H7 (cell line): ENCODE measurements around the gene COX14. TPM values are rescaled to one million over a fixed set of nuclear protein-coding genes. Genes with fewer than 3 reads are reported as not detected.
A peak's percentile ranks its signal among the peaks of the same experiment; 100 is the strongest.

Source experiments
- DNase-seq: peaks from one replicate; pipeline ENCODE4 v3.0.0; 2012
- H3K27me3 ChIP-seq: 2 replicates; pipeline ENCODE4 v1.6.0; 2011; ENCODE audit warnings: mild to moderate bottlenecking, low read length; ENCODE audit not compliant: control insufficient read depth, insufficient read depth
- H3K36me3 ChIP-seq: replicated peaks from 2 replicates; pipeline ENCODE4 v1.5.1; 2011; ENCODE audit warnings: low read length; ENCODE audit not compliant: control insufficient read depth, insufficient read depth
- H3K4me3 ChIP-seq: 2 replicates; pipeline ENCODE4 v1.5.1; 2011; ENCODE audit warnings: low read depth, mild to moderate bottlenecking, control low read depth, low read length, moderate library complexity; ENCODE audit not compliant: insufficient read depth
- total RNA-seq: library from RNA; depleted of rRNA; stranded (reverse); fragments of >200 nt; shearing (Covaris generic); gene quantifications from 2 replicates; pipeline ENCODE4 v1.2.3, GENCODE V29; 2014

Gene COX14
- total RNA-seq, 1 experiment from 2014 or later, result 38.3 TPM

DNA sequence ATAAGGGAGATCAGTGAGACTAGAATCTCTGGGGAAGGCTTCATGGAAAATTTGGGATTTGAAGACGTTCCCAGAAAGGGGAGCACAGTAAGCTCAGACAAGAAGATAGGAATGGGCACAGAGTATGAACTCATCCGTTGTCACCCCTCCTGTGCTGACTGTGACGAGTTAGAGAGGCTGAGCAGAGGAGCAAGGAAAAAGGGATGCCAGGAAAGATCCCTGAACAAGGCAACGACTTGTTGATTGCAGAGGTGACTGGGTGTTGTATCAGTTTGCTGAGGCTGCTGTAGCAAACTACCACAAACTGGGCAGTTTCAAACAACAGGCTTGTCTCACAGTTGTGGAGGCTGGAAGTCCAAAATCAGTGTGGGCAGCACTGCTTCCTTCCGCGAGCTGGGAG lies 14.1 kb upstream of the COX14 start:
- Histone ChIP-seq H3K4me3 (no peak overlapping the region), H3K27me3 (no peaks in the 10 kb centered on the region), H3K36me3 (peaks cover 53% of the 10 kb centered on the region)
- DNase-seq, result no peak

DNA sequence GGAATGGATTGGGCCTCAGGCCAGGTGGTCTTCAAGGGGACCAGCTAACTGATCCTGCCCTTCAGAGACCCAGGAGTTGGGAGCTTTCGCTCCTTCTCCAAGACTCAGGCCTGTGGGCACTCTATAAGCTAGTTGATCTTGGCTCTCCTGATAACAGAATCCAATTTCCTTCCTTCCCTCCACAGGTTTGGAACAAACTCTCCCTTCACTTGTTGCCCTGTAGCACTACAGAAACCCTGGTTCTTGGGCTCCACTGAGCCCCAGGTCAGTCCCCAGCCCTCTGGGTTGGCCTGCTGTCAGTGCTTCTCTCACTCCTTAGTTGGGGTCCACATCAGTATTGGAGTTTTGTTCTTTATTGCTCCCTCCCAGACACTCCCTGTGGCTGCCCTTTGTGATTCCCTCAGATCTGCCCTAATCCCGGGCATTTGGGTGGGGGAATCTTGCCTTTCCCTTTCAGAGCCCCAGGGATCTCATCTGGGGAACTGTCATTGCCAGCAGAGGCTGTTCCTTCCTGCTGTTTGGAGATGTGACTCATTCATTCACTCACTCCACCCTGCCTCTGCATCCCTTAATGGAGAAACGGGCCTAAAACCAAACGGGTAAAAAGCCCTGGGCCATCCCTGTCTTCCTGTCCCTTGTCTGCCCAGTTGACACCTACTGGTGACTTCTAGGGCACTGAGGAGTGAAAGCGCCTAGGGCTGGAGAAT lies 12.6 kb upstream of the COX14 start:
- Histone ChIP-seq H3K27me3 (no peaks in the 10 kb centered on the region), H3K4me3 (no peak overlapping the region), H3K36me3 (peaks cover 43% of the 10 kb centered on the region)
- DNase-seq, result no peak

DNA sequence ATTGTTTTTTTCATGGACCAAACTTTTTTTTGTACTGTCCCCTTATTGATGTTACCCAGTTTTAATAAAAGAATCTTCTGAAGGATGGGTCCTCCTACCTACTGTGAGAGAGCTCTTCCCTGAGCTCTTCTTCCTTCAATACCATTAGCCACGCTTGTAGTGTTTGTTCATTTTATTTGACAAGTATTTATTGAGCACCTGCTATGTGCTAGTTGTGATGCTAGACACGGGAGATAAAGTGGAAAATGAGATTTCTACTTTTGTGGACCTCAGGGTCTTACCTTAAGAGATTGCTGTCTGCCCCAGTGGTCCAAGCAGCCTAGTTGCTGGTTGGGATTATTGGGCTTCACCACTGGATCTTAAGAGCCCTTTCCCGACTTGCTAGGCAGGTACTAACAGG lies 11.5 kb upstream of the COX14 start:
- no peak for DNase-seq
- H3K36me3 ChIP-seq, result peaks cover 37% of the 10 kb centered on the region

DNA sequence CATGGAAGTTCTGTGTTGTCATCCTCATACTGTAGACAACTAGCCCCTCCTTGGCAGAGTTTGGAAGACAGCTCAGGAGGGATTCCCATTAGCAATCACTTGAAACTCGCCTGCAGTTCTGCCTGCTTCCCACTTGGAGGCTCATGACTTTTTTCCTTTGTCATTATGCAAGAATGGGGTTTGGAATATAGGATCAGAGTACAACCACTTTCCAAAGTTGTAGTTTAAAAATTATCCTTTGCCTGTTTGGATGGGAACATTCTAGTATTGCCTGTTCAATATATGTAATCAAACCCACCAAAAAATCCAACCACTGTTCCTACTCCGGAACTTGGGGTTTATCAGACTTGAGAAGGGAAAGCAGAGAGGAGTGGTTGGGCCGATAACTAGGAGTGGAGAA lies 10.4 kb upstream of the COX14 start:
- H3K4me3 ChIP-seq, result no peak overlapping the region
- DNase-seq, result peak; percentile 85
- H3K36me3 ChIP-seq, result peaks cover 26% of the 10 kb centered on the region
- no peaks in the 10 kb centered on the region for H3K27me3 ChIP-seq

More for the DNA sequence above, 11.5 kb upstream of the COX14 start:
- no peak overlapping the region for H3K4me3 ChIP-seq
- H3K27me3 ChIP-seq, result no peaks in the 10 kb centered on the region

DNA sequence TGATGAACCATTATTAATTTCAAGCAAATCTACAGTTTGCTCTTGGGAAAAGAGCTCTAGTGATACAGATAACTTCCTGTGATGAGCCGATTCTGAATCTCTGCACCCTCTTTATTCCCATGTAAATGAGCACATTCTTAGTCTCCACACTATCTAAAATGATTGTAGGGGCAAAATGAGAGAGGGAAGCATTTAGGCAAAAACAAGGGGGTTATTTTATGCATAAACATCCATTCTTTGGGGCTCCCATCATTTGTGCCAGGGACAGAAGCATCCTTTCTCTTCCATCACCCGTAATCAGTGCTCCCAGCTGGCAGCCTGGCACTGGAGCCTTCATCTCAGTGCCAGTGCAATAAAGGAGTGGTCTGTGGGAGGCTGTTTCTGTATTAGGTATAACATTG lies 9.9 kb upstream of the COX14 start:
- H3K36me3 ChIP-seq, result peaks cover 22% of the 10 kb centered on the region
- H3K4me3 ChIP-seq, result no peak overlapping the region
- H3K27me3 ChIP-seq, result no peaks in the 10 kb centered on the region
- no peak for DNase-seq

DNA sequence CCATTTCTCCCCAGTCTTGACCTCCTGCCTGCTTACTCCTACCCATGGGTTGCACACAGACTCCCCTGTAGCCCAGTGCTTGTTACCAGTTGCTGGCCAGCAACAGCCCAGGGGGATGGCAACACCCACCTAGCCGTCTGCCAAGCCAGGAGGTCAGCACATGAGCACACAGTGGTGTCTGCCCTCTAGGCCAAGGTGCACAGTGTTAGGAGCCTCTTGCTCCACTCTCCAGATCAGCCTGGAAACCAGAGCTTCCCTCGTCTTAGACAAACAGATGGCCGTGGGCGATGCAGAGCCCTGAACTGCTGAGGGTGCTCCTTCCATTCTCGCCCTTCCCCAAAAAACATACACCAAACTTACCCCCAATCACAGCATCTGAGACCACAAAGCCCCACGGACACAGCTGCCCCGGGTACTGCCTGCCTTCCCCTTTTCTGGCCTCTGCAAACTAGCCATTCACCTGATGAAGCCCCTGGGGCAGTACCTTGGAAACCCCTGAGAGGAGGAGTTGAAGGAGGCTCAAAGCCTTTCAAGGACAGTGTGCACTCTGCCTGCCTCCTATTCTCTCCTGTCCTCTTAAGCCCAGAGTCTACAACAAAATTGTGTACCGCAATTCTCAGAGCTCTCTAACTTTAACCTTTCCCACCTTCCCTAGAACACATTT lies 9.3 kb upstream of the COX14 start:
- H3K4me3 ChIP-seq, result no peak overlapping the region
- H3K36me3 ChIP-seq, result peaks cover 21% of the 10 kb centered on the region
- DNase-seq, result no peak
- no peaks in the 10 kb centered on the region for H3K27me3 ChIP-seq

DNA sequence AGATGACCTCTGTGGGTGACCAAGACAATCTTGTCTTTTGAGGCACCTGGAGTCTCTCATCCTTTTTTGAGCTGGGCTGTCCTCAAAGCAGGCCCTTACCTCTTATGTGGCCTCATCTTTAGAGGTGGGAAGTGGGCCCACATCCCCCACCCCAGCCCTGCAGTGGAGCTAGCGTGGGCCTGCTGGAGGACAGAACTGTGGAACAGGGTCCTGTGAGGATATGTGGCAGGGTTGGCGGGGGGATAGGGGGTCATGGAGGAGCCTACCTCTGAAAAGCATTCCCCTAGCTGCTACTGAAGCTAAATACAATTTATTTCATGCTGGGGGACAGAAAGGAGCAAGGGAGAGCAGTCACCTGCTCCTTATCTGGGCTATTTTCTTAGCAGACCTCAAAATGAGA lies 8.7 kb upstream of the COX14 start:
- no peaks in the 10 kb centered on the region for H3K27me3 ChIP-seq
- no peak for DNase-seq

DNA sequence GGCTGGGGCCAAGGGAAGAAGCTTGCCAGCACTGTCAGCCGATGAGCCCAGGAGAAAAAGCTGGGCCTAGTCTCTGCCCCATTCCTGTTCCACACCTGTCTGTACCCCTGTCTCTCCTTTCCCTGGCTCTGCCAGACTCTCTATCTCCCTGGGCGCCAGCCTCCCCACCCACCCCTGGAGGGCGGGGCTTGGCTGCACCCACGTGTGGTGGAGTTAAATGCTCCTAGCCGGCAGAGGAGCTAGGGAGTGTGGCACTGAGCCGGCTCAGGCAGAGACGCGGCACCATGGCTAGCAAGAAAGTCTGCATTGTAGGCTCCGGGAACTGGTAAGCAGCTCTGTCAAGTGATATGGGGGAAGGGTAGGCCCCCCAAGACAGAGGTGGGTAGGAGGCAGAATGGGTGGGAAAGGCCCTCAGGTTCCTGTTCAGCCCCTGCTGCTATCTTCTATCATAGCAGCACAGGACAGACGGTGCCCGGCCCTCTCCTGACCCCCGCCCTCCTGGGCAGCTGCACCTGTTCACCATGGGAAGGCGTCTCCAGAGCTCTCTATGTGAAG lies 8.2 kb upstream of the COX14 start, which contains the start of gene GPD1:
Gene GPD1 (plus strand): TSS at position 242 of the 555 bp plus-strand sequence. CDS start 43 bp downstream, at position 285.
- no peak within 1 kb of the TSS for H3K4me3 ChIP-seq
- H3K36me3 ChIP-seq, result peaks cover 11% of the 10 kb centered on the region
- peak; percentile 89 for DNase-seq

More for the DNA sequence above, 8.7 kb upstream of the COX14 start:
- H3K36me3 ChIP-seq, result peaks cover 16% of the 10 kb centered on the region
- H3K4me3 ChIP-seq, result no peak overlapping the region

DNA sequence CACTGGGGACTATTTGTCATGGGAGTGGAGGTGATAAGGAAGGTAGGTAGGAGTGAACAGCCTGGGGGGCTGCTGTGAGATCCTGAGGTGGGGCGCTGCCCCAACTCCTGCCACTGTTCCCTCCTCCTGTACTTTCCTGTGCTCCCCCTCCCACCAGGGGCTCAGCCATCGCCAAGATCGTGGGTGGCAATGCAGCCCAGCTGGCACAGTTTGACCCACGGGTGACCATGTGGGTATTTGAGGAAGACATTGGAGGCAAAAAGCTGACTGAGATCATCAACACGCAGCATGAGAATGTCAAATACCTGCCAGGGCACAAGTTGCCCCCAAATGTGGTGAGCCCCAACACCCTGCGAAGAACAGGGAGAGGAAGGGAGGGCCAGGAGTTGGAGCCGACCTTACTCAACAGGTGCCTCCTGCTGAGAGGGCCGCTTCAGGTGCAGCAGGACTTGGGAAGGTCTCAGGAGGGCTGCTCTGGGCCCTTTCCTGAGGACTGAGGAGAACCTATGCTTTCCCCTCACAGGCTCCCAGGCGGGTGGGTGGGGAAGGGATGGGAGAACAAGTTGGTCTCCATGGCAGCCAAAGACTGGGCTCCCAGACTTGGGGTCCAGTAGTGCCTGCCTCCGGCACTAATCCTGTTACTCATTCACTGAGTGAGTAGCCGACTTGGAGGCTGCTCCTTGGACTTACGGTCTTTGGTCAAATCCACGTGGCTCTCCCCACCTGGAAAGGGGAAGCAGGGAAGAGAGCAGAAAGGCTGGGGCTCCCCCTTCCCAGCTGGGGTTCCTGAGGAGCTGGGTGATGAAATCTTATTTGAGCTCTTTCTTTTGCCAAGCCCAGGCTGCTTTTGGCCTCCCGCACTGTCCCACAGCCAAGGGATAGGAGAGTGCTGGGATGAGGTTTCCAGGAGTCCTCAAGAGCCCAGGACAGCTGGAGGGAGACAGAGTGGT lies 7.3 kb upstream of the COX14 start:
- H3K4me3 ChIP-seq, result no peak overlapping the region
- peaks cover 4% of the 10 kb centered on the region for H3K36me3 ChIP-seq
- H3K27me3 ChIP-seq, result no peaks in the 10 kb centered on the region
- DNase-seq, result no peak

More for the DNA sequence above, 8.2 kb upstream of the COX14 start, which contains the start of gene GPD1:
- H3K27me3 ChIP-seq, result no peaks in the 10 kb centered on the region

DNA sequence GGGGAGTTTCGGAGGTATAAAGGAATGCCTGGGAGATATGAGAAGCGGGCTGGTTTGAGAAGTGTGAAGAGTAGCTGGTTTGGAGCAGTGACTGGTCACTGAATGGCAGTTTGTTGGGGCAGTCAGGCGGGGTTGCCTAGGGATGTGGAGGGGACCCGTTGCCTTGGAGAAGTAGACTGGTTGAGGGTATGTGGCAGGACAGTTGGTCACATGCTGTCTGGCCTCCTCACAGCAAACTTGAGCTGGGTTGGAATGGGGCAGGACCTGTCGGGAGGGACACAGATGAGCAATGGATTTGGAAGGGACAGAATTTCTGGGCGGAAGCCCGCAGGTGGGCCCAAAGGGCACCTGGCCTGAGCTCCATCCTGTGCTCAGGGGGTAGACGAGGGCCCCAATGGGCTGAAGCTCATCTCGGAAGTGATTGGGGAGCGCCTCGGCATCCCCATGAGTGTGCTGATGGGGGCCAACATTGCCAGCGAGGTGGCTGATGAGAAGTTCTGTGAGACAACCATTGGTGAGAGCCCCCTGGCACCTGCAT lies 6.1 kb upstream of the COX14 start:
- Histone ChIP-seq H3K27me3 (no peaks in the 10 kb centered on the region), H3K4me3 (no peak overlapping the region), H3K36me3 (no peaks in the 10 kb centered on the region)
- DNase-seq, result no peak

DNA sequence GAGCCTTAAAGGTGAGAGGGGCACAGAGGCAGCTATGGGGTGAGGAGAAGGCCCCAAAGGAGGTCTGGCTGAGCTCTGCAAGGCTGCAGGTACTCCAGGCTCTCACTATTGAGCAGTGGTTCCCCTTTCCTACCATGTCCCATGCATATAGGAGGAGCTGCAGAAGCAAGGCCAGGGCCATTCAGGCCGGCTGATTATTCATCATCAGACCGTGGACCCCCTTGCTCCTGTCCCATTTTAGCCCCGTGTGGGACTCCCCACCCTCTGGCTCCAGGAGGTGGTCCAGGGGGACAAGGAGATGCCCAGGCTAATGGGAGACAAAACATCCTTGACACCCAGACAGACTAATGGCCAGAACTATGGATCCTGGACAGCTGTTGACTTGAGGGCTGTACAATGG lies 5.1 kb upstream of the COX14 start:
- no peak for DNase-seq
- Histone ChIP-seq H3K4me3 (no peak overlapping the region), H3K36me3 (no peaks in the 10 kb centered on the region), H3K27me3 (no peaks in the 10 kb centered on the region)

DNA sequence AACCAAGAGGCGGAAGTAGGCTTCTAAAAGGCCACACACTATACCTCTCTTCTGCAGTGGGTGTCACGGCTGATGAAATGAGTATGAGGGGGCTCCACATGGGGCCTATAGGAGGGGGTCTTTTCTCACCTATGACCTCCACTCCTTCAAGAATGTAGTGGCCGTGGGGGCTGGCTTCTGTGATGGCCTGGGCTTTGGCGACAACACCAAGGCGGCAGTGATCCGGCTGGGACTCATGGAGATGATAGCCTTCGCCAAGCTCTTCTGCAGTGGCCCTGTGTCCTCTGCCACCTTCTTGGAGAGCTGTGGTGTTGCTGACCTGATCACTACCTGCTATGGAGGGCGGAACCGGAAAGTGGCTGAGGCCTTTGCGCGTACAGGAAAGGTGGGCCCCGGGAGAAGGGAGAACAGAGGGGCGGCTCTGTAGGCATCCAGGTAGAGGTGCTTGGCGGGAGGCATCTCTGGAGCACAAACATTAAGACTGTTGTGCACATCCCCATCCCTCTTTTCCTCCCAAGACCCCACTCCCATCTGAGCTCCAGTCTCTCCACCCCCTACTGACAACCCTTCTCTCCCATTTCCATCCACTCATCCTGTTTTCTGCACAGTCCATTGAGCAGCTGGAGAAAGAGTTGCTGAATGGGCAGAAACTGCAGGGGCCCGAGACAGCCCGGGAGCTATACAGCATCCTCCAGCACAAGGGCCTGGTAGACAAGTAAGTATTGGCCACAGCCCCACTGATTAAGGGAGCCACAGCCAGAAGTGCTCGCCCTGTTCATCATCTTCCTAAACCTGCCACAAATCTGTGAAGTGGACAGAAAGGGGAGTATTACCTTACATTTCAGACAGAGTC lies 4.4 kb upstream of the COX14 start:
- Histone ChIP-seq H3K27me3 (no peaks in the 10 kb centered on the region), H3K36me3 (no peaks in the 10 kb centered on the region), H3K4me3 (no peak overlapping the region)
- no peak for DNase-seq

DNA sequence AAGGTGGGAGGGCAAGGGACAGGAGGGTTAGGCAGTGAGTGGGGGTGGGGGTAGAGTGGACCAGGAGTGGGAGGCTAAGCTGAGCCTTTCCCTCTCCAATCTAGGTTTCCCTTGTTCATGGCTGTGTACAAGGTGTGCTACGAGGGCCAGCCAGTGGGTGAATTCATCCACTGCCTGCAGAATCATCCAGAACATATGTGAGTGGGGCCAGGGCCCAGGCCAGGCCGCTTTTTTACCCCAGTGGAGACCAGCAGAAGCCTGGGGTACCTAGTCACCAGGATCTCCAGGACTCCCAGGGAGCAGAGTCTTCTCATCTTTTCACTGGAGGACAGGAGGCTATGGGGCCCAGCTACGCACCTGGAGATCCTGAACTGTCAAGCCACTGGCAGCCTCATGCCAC lies 2.7 kb upstream of the COX14 start:
- Histone ChIP-seq H3K27me3 (no peaks in the 10 kb centered on the region), H3K36me3 (no peaks in the 10 kb centered on the region), H3K4me3 (no peak overlapping the region)
- no peak for DNase-seq
